HepG2 (cell line): ENCODE measurements around the gene TASP1. TPM values are rescaled to one million over a fixed set of nuclear protein-coding genes. Genes with fewer than 3 reads are reported as not detected.
A peak's percentile ranks its signal among the peaks of the same experiment; 100 is the strongest.

ENCODE experiments used
- BCL3 ChIP-seq: sonication (generic); formaldehyde crosslinking; IDR thresholded peaks from 2 replicates; pipeline ENCODE4 v1.5.1; 2020; ENCODE audit warnings: mild to moderate bottlenecking, missing genetic modification reagents, moderate library complexity
- HDAC2 ChIP-seq: sonication (generic); formaldehyde crosslinking; IDR thresholded peaks from 2 replicates; pipeline ENCODE4 v1.4.0; 2020; ENCODE audit warnings: missing genetic modification reagents
- MAFG ChIP-seq: sonication (generic); formaldehyde crosslinking; IDR thresholded peaks from 2 replicates; pipeline ENCODE4 v1.5.1; 2020; ENCODE audit warnings: mild to moderate bottlenecking, missing genetic modification reagents
- NFE2L2 ChIP-seq: fragments of 150-350 bp; IDR thresholded peaks from 2 replicates; pipeline ENCODE4 v1.6.1; 2014; ENCODE audit warnings: low read length
- PTBP1 ChIP-seq: fragments of 200-400 bp; formaldehyde crosslinking; IDR thresholded peaks from 2 replicates; pipeline ENCODE4 v1.6.1; 2018; ENCODE audit warnings: low read length, low read depth; ENCODE audit not compliant: poor library complexity, severe bottlenecking
- RXRA ChIP-seq: sonication (generic); formaldehyde crosslinking; IDR thresholded peaks from 2 replicates; pipeline ENCODE4 v1.5.1; 2020; ENCODE audit warnings: missing genetic modification reagents
- SNRNP70 ChIP-seq: fragments of 200-400 bp; formaldehyde crosslinking; IDR thresholded peaks from 2 replicates; pipeline ENCODE4 v1.6.1; 2017; ENCODE audit warnings: mild to moderate bottlenecking, low read depth, low read length, moderate library complexity
- SRF ChIP-seq: IDR thresholded peaks from 2 replicates; pipeline ENCODE4 v1.6.1; 2011; ENCODE audit warnings: mild to moderate bottlenecking, low read depth, low read length, moderate library complexity
- TBP ChIP-seq: sonication (generic); formaldehyde crosslinking; IDR thresholded peaks from 2 replicates; pipeline ENCODE4 v1.5.0; 2020; ENCODE audit warnings: missing genetic modification reagents
- TEAD3 ChIP-seq: optimal IDR thresholded peaks from 2 replicates; pipeline ENCODE3; 2016; ENCODE audit warnings: borderline replicate concordance
- U2AF1 ChIP-seq: fragments of 200-400 bp; formaldehyde crosslinking; optimal IDR thresholded peaks from 2 replicates; pipeline ENCODE3; 2017; ENCODE audit warnings: mild to moderate bottlenecking, low read depth, low read length
- ZFP36L1 ChIP-seq: sonication (generic); formaldehyde crosslinking; IDR thresholded peaks from 2 replicates; pipeline ENCODE4 v1.8.0; 2022; ENCODE audit warnings: mild to moderate bottlenecking, missing genetic modification reagents, moderate library complexity
- ZNF142 ChIP-seq: sonication (generic); formaldehyde crosslinking; IDR thresholded peaks from 2 replicates; pipeline ENCODE4 v1.4.0; 2020; ENCODE audit warnings: missing genetic modification reagents
- ZNF441 ChIP-seq: sonication (generic); formaldehyde crosslinking; IDR thresholded peaks from 2 replicates; pipeline ENCODE4 v1.7.0; 2021; ENCODE audit warnings: missing genetic modification reagents, borderline replicate concordance
- ZNF572 ChIP-seq: sonication (generic); formaldehyde crosslinking; IDR thresholded peaks from 2 replicates; pipeline ENCODE4 v1.5.1; 2020; ENCODE audit warnings: mild to moderate bottlenecking, missing genetic modification reagents
- ZNF644 ChIP-seq: IDR thresholded peaks from 2 replicates; pipeline ENCODE4 v1.6.1; 2016; ENCODE audit warnings: low read depth
- ZNF883 ChIP-seq: sonication (generic); formaldehyde crosslinking; IDR thresholded peaks from 2 replicates; pipeline ENCODE4 v1.5.1; 2020; ENCODE audit warnings: mild to moderate bottlenecking, missing genetic modification reagents; ENCODE audit errors: not compliant biosample characterization
- polyA plus RNA-seq, 8 experiments: library from polyadenylated mRNA; depleted of rRNA in 3 of 8; stranded (reverse) in 7 of 8; unstranded in 1 of 8; fragments of >200 nt; fragmentation: Illumina TruSeq in 4 of 8; extraction: Trizol in 4 of 8; gene quantifications; 2 replicates each; pipeline versions ENCODE4 v1.2.1 to v1.2.3, GENCODE V29; 2011 to 2016; ENCODE audit warnings: low read depth in 4 of 8, missing spikeins in 1 of 8, mixed read lengths in 1 of 8; ENCODE audit not compliant: insufficient read depth in 1 of 8
- total RNA-seq, 5 experiments: library from RNA; depleted of rRNA; stranded (reverse); fragments of >200 nt; fragmentation: Illumina TruSeq; extraction: Trizol; gene quantifications; 2 replicates each; pipeline ENCODE4 v1.2.3, GENCODE V29; 2016; ENCODE audit warnings: low read depth in 1 of 5
- TF ChIP-seq, protein P1 (sequence below): sonication (generic); formaldehyde crosslinking; IDR thresholded peaks from 2 replicates; pipeline ENCODE4 v1.4.0; 2020; ENCODE audit warnings: low read depth, missing genetic modification reagents

Gene TASP1
- total and polyA plus RNA-seq, 2 of the 13 experiments (the other 11 are each of a cell fraction or from before 2014, with no cell fraction given), result 10.0 to 25.2 TPM

GRCh38 chr20:13422637-13423036 is 216.1 kb downstream of the TASP1 start (continued):
- TF ChIP-seq, protein P1, sequence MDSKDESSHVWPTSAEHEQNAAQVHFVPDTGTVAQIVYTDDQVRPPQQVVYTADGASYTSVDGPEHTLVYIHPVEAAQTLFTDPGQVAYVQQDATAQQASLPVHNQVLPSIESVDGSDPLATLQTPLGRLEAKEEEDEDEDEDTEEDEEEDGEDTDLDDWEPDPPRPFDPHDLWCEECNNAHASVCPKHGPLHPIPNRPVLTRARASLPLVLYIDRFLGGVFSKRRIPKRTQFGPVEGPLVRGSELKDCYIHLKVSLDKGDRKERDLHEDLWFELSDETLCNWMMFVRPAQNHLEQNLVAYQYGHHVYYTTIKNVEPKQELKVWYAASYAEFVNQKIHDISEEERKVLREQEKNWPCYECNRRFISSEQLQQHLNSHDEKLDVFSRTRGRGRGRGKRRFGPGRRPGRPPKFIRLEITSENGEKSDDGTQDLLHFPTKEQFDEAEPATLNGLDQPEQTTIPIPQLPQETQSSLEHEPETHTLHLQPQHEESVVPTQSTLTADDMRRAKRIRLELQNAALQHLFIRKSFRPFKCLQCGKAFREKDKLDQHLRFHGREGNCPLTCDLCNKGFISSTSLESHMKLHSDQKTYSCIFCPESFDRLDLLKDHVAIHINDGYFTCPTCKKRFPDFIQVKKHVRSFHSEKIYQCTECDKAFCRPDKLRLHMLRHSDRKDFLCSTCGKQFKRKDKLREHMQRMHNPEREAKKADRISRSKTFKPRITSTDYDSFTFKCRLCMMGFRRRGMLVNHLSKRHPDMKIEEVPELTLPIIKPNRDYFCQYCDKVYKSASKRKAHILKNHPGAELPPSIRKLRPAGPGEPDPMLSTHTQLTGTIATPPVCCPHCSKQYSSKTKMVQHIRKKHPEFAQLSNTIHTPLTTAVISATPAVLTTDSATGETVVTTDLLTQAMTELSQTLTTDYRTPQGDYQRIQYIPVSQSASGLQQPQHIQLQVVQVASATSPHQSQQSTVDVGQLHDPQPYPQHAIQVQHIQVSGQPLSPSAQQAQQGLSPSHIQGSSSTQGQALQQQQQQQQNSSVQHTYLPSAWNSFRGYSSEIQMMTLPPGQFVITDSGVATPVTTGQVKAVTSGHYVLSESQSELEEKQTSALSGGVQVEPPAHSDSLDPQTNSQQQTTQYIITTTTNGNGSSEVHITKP, result no peak
- TF ChIP-seq RXRA (CRISPR knock-in tag), result no peak
- TF ChIP-seq BCL3 (CRISPR knock-in tag), result no peak
- TF ChIP-seq HDAC2 (CRISPR knock-in tag), result no peak
- TF ChIP-seq SRF, result no peak
- TF ChIP-seq ZNF883 (CRISPR knock-in tag), result no peak
- no peak for TF ChIP-seq U2AF1
- TF ChIP-seq ZFP36L1 (CRISPR knock-in tag), result peak; percentile 63; the same call in 1 of the 2 replicates
- no peak for TF ChIP-seq TBP (CRISPR knock-in tag)
- peak; percentile 79 for TF ChIP-seq TEAD3 (CRISPR knock-in tag)
- no peak for TF ChIP-seq ZNF644 (CRISPR knock-in tag)
- TF ChIP-seq MAFG (CRISPR knock-in tag), result 0 out of 2 replicates have a peak, but pooled peaks have one; percentile 39
- TF ChIP-seq ZNF572, result no peak
- peak; percentile 75 for TF ChIP-seq NFE2L2
- 0 out of 2 replicates have a peak, but pooled peaks have one; percentile 36 for TF ChIP-seq ZNF441 (CRISPR knock-in tag)
- TF ChIP-seq PTBP1, result no peak
- TF ChIP-seq SNRNP70, result no peak
- no peak for TF ChIP-seq ZNF142 (CRISPR knock-in tag)
